ENCODE measurements around the gene CREBRF. TPM values are rescaled to one million over a fixed set of nuclear protein-coding genes. Genes with fewer than 3 reads are reported as not detected.

Gene CREBRF
- total and polyA plus RNA-seq, 9 of the 15 experiments (the other 6 are each of a cell fraction or from before 2014, with no cell fraction given) = 1.1 to 4.9 (median 2.9) TPM

DNA sequence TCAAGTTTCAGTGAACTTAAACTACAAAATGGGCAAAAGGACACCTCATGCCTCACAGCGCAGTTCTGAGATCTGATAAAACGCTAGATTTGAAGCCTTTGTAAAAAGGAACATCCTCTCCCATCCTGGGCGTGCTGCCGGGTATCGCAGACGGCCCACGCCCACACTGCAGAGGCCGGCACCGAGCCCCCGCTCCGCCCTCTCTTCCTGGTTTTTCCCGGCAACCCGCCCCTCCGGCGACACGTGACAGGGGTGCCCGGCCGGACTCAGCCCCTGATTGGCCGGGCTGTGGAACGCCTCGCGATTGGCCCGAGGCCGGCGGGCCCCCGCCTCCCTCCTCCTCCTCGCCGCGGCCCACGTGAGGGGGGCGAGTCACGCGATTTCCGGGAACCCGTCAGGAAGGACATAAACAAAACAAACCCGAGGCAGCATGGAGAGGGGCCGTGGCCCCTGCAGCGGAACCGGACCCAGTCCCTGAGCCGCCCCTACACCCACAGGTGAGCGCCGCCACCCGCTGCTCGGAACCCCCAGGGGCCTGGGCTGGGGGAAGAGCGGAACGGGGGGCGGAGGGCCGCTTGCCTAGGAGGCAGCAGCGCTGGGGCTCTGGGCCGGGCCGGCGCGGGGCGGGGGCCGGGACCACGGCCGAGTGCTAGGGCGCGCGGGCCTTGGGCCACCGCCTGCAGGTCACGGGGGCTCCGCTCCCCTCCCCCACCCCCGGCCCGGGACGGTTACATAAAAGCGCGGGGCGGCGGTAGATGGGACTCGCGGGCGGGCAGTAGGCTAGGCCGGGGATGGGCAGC is at the start of gene CREBRF (continued):
- TF ChIP-seq, protein P1, sequence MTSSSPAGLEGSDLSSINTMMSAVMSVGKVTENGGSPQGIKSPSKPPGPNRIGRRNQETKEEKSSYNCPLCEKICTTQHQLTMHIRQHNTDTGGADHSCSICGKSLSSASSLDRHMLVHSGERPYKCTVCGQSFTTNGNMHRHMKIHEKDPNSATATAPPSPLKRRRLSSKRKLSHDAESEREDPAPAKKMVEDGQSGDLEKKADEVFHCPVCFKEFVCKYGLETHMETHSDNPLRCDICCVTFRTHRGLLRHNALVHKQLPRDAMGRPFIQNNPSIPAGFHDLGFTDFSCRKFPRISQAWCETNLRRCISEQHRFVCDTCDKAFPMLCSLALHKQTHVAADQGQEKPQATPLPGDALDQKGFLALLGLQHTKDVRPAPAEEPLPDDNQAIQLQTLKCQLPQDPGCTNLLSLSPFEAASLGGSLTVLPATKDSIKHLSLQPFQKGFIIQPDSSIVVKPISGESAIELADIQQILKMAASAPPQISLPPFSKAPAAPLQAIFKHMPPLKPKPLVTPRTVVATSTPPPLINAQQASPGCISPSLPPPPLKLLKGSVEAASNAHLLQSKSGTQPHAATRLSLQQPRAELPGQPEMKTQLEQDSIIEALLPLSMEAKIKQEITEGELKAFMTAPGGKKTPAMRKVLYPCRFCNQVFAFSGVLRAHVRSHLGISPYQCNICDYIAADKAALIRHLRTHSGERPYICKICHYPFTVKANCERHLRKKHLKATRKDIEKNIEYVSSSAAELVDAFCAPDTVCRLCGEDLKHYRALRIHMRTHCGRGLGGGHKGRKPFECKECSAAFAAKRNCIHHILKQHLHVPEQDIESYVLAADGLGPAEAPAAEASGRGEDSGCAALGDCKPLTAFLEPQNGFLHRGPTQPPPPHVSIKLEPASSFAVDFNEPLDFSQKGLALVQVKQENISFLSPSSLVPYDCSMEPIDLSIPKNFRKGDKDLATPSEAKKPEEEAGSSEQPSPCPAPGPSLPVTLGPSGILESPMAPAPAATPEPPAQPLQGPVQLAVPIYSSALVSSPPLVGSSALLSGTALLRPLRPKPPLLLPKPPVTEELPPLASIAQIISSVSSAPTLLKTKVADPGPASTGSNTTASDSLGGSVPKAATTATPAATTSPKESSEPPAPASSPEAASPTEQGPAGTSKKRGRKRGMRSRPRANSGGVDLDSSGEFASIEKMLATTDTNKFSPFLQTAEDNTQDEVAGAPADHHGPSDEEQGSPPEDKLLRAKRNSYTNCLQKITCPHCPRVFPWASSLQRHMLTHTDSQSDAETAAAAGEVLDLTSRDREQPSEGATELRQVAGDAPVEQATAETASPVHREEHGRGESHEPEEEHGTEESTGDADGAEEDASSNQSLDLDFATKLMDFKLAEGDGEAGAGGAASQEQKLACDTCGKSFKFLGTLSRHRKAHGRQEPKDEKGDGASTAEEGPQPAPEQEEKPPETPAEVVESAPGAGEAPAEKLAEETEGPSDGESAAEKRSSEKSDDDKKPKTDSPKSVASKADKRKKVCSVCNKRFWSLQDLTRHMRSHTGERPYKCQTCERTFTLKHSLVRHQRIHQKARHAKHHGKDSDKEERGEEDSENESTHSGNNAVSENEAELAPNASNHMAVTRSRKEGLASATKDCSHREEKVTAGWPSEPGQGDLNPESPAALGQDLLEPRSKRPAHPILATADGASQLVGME (CRISPR knock-in tag; IDR thresholded peaks at IDR 0.05) = peak; percentile 92
- no peak for TF ChIP-seq ZNF239 (CRISPR knock-in tag; IDR thresholded peaks at IDR 0.05)
- TF ChIP-seq ZFP1 (CRISPR knock-in tag; IDR thresholded peaks at IDR 0.05) = no peak
- no peak for TF ChIP-seq KAT8 (IDR thresholded peaks at IDR 0.05; ENCODE audit: low read depth)
- peak; percentile 80 for TF ChIP-seq L3MBTL2 (IDR thresholded peaks at IDR 0.05)
- TF ChIP-seq TAF1 (IDR thresholded peaks at IDR 0.05; ENCODE audit: control insufficient read depth, extremely low read depth, insufficient read depth, low read length, severe bottlenecking) = no peak
- no peak for TF ChIP-seq ARID1B (IDR thresholded peaks at IDR 0.05)
- no peak for TF ChIP-seq SREBF2 (CRISPR knock-in tag; IDR thresholded peaks at IDR 0.05)
- TF ChIP-seq ZNF23 (CRISPR knock-in tag; IDR thresholded peaks at IDR 0.05) = no peak
- no peak for TF ChIP-seq ZNF589 (CRISPR knock-in tag; IDR thresholded peaks at IDR 0.05; ENCODE audit: low read depth)
- TF ChIP-seq CBFA2T2 (conservative IDR thresholded peaks at IDR 0.05) = peak; percentile 89
- peak; percentile 70; the same call in 1 of the 2 replicates for TF ChIP-seq ZNF583 (CRISPR knock-in tag; IDR thresholded peaks at IDR 0.05)
- no peak for TF ChIP-seq ZNF561 (CRISPR knock-in tag; conservative IDR thresholded peaks at IDR 0.05)
- TF ChIP-seq, protein P2, sequence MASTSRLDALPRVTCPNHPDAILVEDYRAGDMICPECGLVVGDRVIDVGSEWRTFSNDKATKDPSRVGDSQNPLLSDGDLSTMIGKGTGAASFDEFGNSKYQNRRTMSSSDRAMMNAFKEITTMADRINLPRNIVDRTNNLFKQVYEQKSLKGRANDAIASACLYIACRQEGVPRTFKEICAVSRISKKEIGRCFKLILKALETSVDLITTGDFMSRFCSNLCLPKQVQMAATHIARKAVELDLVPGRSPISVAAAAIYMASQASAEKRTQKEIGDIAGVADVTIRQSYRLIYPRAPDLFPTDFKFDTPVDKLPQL (IDR thresholded peaks at IDR 0.05; ENCODE audit: extremely low read depth, insufficient read length) = no peak
- TF ChIP-seq, protein P3, sequence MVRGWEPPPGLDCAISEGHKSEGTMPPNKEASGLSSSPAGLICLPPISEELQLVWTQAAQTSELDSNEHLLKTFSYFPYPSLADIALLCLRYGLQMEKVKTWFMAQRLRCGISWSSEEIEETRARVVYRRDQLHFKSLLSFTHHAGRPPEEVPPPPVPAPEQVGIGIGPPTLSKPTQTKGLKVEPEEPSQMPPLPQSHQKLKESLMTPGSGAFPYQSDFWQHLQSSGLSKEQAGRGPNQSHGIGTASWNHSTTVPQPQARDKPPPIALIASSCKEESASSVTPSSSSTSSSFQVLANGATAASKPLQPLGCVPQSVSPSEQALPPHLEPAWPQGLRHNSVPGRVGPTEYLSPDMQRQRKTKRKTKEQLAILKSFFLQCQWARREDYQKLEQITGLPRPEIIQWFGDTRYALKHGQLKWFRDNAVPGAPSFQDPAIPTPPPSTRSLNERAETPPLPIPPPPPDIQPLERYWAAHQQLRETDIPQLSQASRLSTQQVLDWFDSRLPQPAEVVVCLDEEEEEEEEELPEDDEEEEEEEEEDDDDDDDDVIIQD (CRISPR knock-in tag; IDR thresholded peaks at IDR 0.05) = no peak
- TF ChIP-seq ZNF76 (CRISPR knock-in tag; IDR thresholded peaks at IDR 0.05; ENCODE audit: borderline replicate concordance) = 0 out of 2 replicates have a peak, but pooled peaks have one; percentile 21
- TF ChIP-seq TOE1 (IDR thresholded peaks at IDR 0.05; ENCODE audit: borderline replicate concordance) = peak; percentile 97
- TF ChIP-seq TOE1 (CRISPR knock-in tag; IDR thresholded peaks at IDR 0.05; ENCODE audit: borderline replicate concordance, low read depth) = no peak
- TF ChIP-seq BRCA1 (IDR thresholded peaks at IDR 0.05) = no peak
- TF ChIP-seq BRCA1 (CRISPR knock-in tag; IDR thresholded peaks at IDR 0.05) = no peak
- TF ChIP-seq COPS2 (conservative IDR thresholded peaks at IDR 0.05) = no peak
- TF ChIP-seq HDAC1 (IDR thresholded peaks at IDR 0.05) = peak in 1 of 2 experiments; percentile 93; a peak in 2 of 4 replicates
